PC-3 (cell line): Measurements from ENCODE around the gene NRG3.

Experiments used
- EZH2 ChIP-seq: fragments of 300-600 bp; sonication (generic); IDR thresholded peaks from one replicate; pipeline ENCODE4 v1.6.1; 2017; ENCODE audit warnings: antibody characterized with exemption, mild to moderate bottlenecking, low read length; ENCODE audit not compliant: unreplicated experiment
- EZH2phosphoT487 ChIP-seq: fragments of 300-600 bp; sonication (generic); IDR thresholded peaks from 2 replicates; pipeline ENCODE4 v1.6.1; 2018; ENCODE audit warnings: mild to moderate bottlenecking, antibody characterized with exemption, low read length, borderline replicate concordance
- TF ChIP-seq, protein P1 (sequence below): fragments of 300-600 bp; sonication (generic); conservative IDR thresholded peaks from 2 replicates; pipeline ENCODE4 v1.5.1; 2017; ENCODE audit warnings: antibody characterized with exemption, low read depth, mild to moderate bottlenecking, low read length

DNA sequence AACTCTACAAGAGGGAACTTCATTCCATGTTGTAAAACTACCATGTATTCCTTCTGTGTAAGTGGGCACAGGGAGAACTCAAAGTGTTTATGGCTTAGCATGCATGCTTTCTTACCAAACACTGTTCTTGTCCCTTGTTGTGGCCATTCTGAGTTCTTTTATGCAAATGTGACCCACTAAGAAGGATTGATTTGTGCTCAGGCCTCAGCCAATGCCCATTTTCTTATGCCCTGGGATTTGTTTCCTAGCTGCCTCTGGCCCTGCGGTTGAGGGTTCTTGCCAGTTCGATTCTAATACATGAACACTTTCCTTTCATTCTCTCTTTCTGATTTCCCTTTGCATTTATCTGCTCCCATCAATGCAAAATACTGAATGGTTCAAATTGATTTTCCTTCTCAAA lies 316.7 kb downstream of the NRG3 start:
- TF ChIP-seq, protein P1, sequence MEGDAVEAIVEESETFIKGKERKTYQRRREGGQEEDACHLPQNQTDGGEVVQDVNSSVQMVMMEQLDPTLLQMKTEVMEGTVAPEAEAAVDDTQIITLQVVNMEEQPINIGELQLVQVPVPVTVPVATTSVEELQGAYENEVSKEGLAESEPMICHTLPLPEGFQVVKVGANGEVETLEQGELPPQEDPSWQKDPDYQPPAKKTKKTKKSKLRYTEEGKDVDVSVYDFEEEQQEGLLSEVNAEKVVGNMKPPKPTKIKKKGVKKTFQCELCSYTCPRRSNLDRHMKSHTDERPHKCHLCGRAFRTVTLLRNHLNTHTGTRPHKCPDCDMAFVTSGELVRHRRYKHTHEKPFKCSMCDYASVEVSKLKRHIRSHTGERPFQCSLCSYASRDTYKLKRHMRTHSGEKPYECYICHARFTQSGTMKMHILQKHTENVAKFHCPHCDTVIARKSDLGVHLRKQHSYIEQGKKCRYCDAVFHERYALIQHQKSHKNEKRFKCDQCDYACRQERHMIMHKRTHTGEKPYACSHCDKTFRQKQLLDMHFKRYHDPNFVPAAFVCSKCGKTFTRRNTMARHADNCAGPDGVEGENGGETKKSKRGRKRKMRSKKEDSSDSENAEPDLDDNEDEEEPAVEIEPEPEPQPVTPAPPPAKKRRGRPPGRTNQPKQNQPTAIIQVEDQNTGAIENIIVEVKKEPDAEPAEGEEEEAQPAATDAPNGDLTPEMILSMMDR = no peak
- TF ChIP-seq EZH2 = no peak
- TF ChIP-seq EZH2phosphoT487 = no peak
